Nephron (organoid): ENCODE data around the gene ITPK1.
A peak's percentile ranks its signal among the peaks of the same experiment; 100 is the strongest.

Experiments
- H3K27ac Mint-ChIP-seq, 3 experiments: 2 replicates each; pipeline ENCODE4 v1.8.0; 2020; ENCODE audit warnings: mixed read lengths in 3 of 3, mild to moderate bottlenecking in 2 of 3, moderate library complexity in 1 of 3
- H3K27me3 Mint-ChIP-seq: 2 replicates; pipeline ENCODE4 v1.8.0; 2021; ENCODE audit warnings: low read depth, mild to moderate bottlenecking, moderate library complexity, mixed read lengths
- H3K36me3 Mint-ChIP-seq: 2 replicates; pipeline ENCODE4 v1.8.0; 2020; ENCODE audit warnings: low read depth, mixed read lengths
- H3K4me1 Mint-ChIP-seq: 2 replicates; pipeline ENCODE4 v1.8.0; 2020; ENCODE audit warnings: mixed read lengths
- H3K4me3 Mint-ChIP-seq, 3 experiments: 2 replicates each; pipeline ENCODE4 v1.8.0; 2020; ENCODE audit warnings: mild to moderate bottlenecking in 3 of 3, mixed read lengths in 3 of 3, moderate library complexity in 2 of 3
- H3K9me3 Mint-ChIP-seq: 2 replicates; pipeline ENCODE4 v1.8.0; 2020; ENCODE audit warnings: mixed read lengths
- CTCF ChIP-seq, 3 experiments: fragments of 200-600 bp; sonication (generic); IDR thresholded peaks; one replicate each; pipeline ENCODE4 v1.5.0; 2021; ENCODE audit warnings: antibody characterized with exemption in 3 of 3; ENCODE audit not compliant: unreplicated experiment in 3 of 3

Gene ITPK1

GRCh38 chr14:93060841-93061240, 54.9 kb downstream of the ITPK1 start:
- Mint-ChIP-seq H3K36me3 (no peaks in the 10 kb centered on the region), H3K4me1 (peaks cover 28% of the 10 kb centered on the region), H3K4me3 (no peak overlapping the region), H3K27me3 (peaks cover 16% of the 10 kb centered on the region), H3K27ac (no peak overlapping the region), H3K9me3 (no peaks in the 10 kb centered on the region)
- TF ChIP-seq CTCF (IDR thresholded peaks at IDR 0.05; ENCODE audit: unreplicated experiment in 3 of 3), result no peak

- H3K9me3 Mint-ChIP-seq, result no peaks in the 10 kb centered on the region
- H3K36me3 Mint-ChIP-seq, result no peaks in the 10 kb centered on the region
- TF ChIP-seq CTCF (IDR thresholded peaks at IDR 0.05; ENCODE audit: unreplicated experiment in 3 of 3), result no peak
- no peak overlapping the region for H3K4me3 Mint-ChIP-seq
- H3K27me3 Mint-ChIP-seq, result peaks cover 16% of the 10 kb centered on the region
- H3K27ac Mint-ChIP-seq, result peak overlapping the region in 2 of 3 experiments; percentile 21
- H3K4me1 Mint-ChIP-seq, result peaks cover 20% of the 10 kb centered on the region
Measured at GRCh38 chr14:93059917-93060545, 55.7 kb downstream of the ITPK1 start.

GRCh38 chr14:93059260-93059659, 56.5 kb downstream of the ITPK1 start:
- Mint-ChIP-seq H3K4me3 (no peak overlapping the region), H3K27ac (no peak overlapping the region), H3K9me3 (no peaks in the 10 kb centered on the region), H3K36me3 (no peaks in the 10 kb centered on the region), H3K27me3 (peaks cover 20% of the 10 kb centered on the region), H3K4me1 (peaks cover 13% of the 10 kb centered on the region)
- no peak for TF ChIP-seq CTCF (IDR thresholded peaks at IDR 0.05; ENCODE audit: unreplicated experiment in 3 of 3)

GRCh38 chr14:93057586-93058280, 58.0 kb downstream of the ITPK1 start:
- Mint-ChIP-seq H3K4me3 (no peak overlapping the region), H3K9me3 (no peaks in the 10 kb centered on the region), H3K4me1 (peaks cover 13% of the 10 kb centered on the region), H3K36me3 (no peaks in the 10 kb centered on the region), H3K27ac (no peak overlapping the region), H3K27me3 (peaks cover 20% of the 10 kb centered on the region)
- no peak for TF ChIP-seq CTCF (IDR thresholded peaks at IDR 0.05; ENCODE audit: unreplicated experiment in 3 of 3)

GRCh38 chr14:93056840-93057585, 58.7 kb downstream of the ITPK1 start:
- Mint-ChIP-seq H3K27ac (no peak overlapping the region), H3K36me3 (no peaks in the 10 kb centered on the region), H3K27me3 (peaks cover 20% of the 10 kb centered on the region), H3K4me3 (no peak overlapping the region), H3K4me1 (peaks cover 13% of the 10 kb centered on the region), H3K9me3 (no peaks in the 10 kb centered on the region)
- TF ChIP-seq CTCF (IDR thresholded peaks at IDR 0.05; ENCODE audit: unreplicated experiment in 3 of 3), result no peak
